ENCODE results near the gene NAPG. TPM values are rescaled to one million over a fixed set of nuclear protein-coding genes. Genes with fewer than 3 reads are reported as not detected.
"Not testable (repeated sequence)": the region's sequence is repeated elsewhere in the genome, so short reads cannot be mapped to it uniquely, and the experiment has no call there.

Gene NAPG
- total RNA-seq, 1 donor from 2014 or later: 36.1 TPM

DNA sequence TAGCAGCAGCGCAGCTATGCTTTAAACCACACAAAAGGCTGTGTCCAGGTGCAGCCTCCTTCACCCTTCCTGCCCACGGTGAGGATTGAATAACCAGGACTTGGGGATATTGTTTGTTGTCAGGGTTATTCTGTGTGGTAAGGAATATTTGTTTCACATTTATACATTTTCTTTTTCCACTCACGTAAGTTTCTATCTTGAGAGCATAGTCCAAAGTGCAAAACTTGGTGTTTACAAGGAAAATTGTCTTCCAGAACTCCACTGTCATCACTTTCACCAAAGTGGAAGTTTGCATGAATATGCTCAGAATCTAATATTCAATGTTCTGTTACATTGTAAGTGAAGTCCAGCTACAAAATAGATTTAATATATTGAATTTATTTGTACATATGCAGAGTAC is 26.4 kb downstream of the NAPG start:
- Histone ChIP-seq H3K27me3 (ENCODE audit: control insufficient read depth, insufficient read depth, low read length) (no peaks in the 10 kb centered on the region), H3K4me3 (ENCODE audit: low read depth, low read length) (no peak overlapping the region), H3K36me3 (ENCODE audit: control insufficient read depth, insufficient read depth, low read length) (peaks cover 3% of the 10 kb centered on the region)
- DNase-seq (ENCODE audit: low read depth): no peak
- TF ChIP-seq CTCF (IDR thresholded peaks at IDR 0.05; ENCODE audit: insufficient read depth, low read length, poor library complexity, severe bottlenecking): no peak

- H3K36me3 ChIP-seq (ENCODE audit: control insufficient read depth, insufficient read depth, low read length); H3K4me3 ChIP-seq (ENCODE audit: low read depth, low read length); DNase-seq (ENCODE audit: low read depth); H3K27me3 ChIP-seq (ENCODE audit: control insufficient read depth, insufficient read depth, low read length): not testable (repeated sequence)
Measured at GRCh38 chr18:10556251-10556650, 30.4 kb downstream of the NAPG start.

DNA sequence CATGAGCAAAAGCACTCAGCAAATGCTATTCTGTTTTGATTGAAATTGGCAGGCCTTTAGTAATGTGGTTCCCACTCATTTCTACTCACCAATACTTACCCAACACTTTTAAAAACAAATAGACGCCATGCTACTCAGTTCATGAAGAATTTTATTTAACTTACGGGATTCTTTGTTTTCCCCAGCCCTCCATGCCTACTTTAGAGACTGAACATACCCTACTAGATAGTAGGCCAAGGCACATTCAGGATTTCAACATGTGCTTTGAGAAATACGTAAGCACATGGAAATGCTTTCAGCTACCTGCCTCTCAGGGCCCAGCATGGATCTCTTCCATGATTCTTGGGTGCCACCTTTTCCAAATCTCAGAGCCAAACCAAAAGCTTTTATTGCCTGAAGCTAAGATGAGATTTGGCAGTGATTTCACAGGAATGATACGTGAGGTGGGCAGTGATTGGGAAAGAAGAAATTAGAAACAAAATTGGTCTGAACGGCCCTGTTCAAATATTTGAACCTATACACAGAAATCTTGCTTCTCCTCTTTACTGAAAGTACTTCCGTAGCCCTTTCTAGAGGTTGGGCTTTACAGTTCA is 31.4 kb downstream of the NAPG start:
- H3K27me3 ChIP-seq (ENCODE audit: control insufficient read depth, insufficient read depth, low read length): no peaks in the 10 kb centered on the region
- peaks cover 3% of the 10 kb centered on the region for H3K36me3 ChIP-seq (ENCODE audit: control insufficient read depth, insufficient read depth, low read length)
- no peak for DNase-seq (ENCODE audit: low read depth)
- TF ChIP-seq CTCF (IDR thresholded peaks at IDR 0.05; ENCODE audit: insufficient read depth, low read length, poor library complexity, severe bottlenecking): no peak
- H3K4me3 ChIP-seq (ENCODE audit: low read depth, low read length): no peak overlapping the region

DNA sequence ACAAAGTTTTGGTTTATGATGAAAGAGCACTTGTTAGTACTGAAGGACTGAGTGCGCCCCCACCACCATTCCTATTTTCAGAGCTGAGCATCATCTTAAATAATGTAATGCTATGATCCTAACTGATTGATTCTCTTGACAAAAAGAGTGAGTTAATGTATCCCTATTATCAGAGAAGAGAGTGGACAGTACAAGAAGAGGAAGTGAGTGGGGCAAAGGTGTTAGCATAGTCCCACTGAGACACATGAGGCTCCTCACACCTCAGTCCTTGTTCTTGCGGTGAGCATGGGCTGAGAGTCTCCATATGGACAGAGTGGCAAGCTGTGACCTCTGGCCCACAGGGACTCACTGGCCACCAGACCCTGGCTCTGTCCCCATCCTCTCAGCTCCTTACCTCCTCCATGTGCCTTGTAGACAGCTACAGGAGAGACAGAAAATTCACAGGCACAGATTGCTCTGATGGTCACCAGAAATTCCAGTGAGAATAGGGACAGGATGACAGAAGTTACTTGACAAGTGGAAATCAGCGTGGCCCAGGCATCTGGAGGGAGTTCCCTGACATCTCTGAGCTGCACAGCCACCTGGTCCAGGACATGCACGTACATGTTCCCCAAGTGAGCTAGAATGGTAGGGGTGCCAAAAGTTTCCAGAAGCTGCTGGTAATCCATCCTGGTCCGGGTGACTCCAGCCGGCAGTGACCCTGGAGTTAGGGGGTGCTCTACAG is 32.6 kb downstream of the NAPG start:
- DNase-seq (ENCODE audit: low read depth): no peak
- Histone ChIP-seq H3K4me3 (ENCODE audit: low read depth, low read length) (no peak overlapping the region), H3K27me3 (ENCODE audit: control insufficient read depth, insufficient read depth, low read length) (no peaks in the 10 kb centered on the region), H3K36me3 (ENCODE audit: control insufficient read depth, insufficient read depth, low read length) (peaks cover 3% of the 10 kb centered on the region)
- TF ChIP-seq CTCF (IDR thresholded peaks at IDR 0.05; ENCODE audit: insufficient read depth, low read length, poor library complexity, severe bottlenecking): no peak

DNA sequence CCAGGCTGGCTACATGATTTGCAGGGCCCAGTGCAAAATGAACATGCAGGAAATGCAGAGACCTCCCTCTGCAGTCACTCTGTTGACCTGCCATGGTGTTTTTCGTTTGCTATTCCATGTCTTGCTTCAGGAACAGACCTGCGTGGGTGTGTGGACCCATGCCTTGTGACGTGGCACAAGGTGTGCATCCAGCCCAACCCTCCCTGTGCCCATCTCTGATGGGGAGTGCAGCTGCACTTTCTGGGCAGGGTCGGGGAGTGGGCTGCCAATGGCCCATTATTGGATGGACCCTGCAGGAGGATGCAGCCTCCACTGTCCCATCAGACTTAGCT is 33.1 kb downstream of the NAPG start:
- Histone ChIP-seq H3K27me3 (ENCODE audit: control insufficient read depth, insufficient read depth, low read length) (no peaks in the 10 kb centered on the region), H3K4me3 (ENCODE audit: low read depth, low read length) (no peak overlapping the region), H3K36me3 (ENCODE audit: control insufficient read depth, insufficient read depth, low read length) (peaks cover 3% of the 10 kb centered on the region)
- no peak for DNase-seq (ENCODE audit: low read depth)
- TF ChIP-seq CTCF (IDR thresholded peaks at IDR 0.05; ENCODE audit: insufficient read depth, low read length, poor library complexity, severe bottlenecking): no peak

GRCh38 chr18:10559553-10560451 is 34.0 kb downstream of the NAPG start:
- TF ChIP-seq CTCF (IDR thresholded peaks at IDR 0.05; ENCODE audit: insufficient read depth, low read length, poor library complexity, severe bottlenecking): no peak
- H3K4me3 ChIP-seq (ENCODE audit: low read depth, low read length): no peak overlapping the region
- peaks cover 1% of the 10 kb centered on the region for H3K36me3 ChIP-seq (ENCODE audit: control insufficient read depth, insufficient read depth, low read length)
- DNase-seq (ENCODE audit: low read depth): no peak
- H3K27me3 ChIP-seq (ENCODE audit: control insufficient read depth, insufficient read depth, low read length): no peaks in the 10 kb centered on the region

Data from kidney epithelial cell (primary cell).